Omental fat pad (tissue), 4 donors: ENCODE data around the gene ZNF554. TPM values are rescaled to one million over a fixed set of nuclear protein-coding genes. Genes with fewer than 3 reads are reported as not detected.

ENCODE experiments used
- ATAC-seq: fragments of 150-250 bp; one replicate; pipeline ENCODE4 v1.9.1; 2016; ENCODE audit warnings: mild to moderate bottlenecking, moderate library complexity; ENCODE audit not compliant: low FRiP score
- DNase-seq: peaks from one replicate; pipeline ENCODE4 v3.0.0-alpha.2; 2019; ENCODE audit warnings: low spot score
- CTCF ChIP-seq, 3 donors: fragments of 450-650 bp; IDR thresholded peaks; one replicate each; pipeline ENCODE4 v1.5.1; 2016 to 2017; ENCODE audit warnings: antibody characterized with exemption in 3 of 3, mild to moderate bottlenecking in 3 of 3, moderate library complexity in 2 of 3
- total RNA-seq, 4 donors: library from RNA; depleted of rRNA; stranded (reverse); fragments of >200 nt; gene quantifications; one replicate each; pipeline ENCODE4 v1.1.0, GENCODE V29; 2016

ZNF554 gene
- total RNA-seq, 4 donors from 2014 or later = 0.84 to 4.0 (median 3.1) TPM

GRCh38 chr19:2804156-2805004 is 15.3 kb upstream of the ZNF554 start:
- TF ChIP-seq CTCF (IDR thresholded peaks at IDR 0.05) = no peak
- ATAC-seq = no peak

GRCh38 chr19:2805261-2805900 is 14.3 kb upstream of the ZNF554 start:
- ATAC-seq = no peak
- no peak for DNase-seq
- TF ChIP-seq CTCF (IDR thresholded peaks at IDR 0.05) = no peak

More at GRCh38 chr19:2804156-2805004, 15.3 kb upstream of the ZNF554 start:
- DNase-seq = no peak

GRCh38 chr19:2805991-2806649 is 13.5 kb upstream of the ZNF554 start:
- DNase-seq (no peak), ATAC-seq (no peak)
- TF ChIP-seq CTCF (IDR thresholded peaks at IDR 0.05) = no peak

GRCh38 chr19:2806736-2807378 is 12.8 kb upstream of the ZNF554 start:
- no peak for TF ChIP-seq CTCF (IDR thresholded peaks at IDR 0.05)
- no peak for ATAC-seq
- DNase-seq = no peak

GRCh38 chr19:2807379-2808128 is 12.1 kb upstream of the ZNF554 start:
- no peak for DNase-seq
- ATAC-seq = no peak
- no peak for TF ChIP-seq CTCF (IDR thresholded peaks at IDR 0.05)
